Measurements from ENCODE around the gene RANBP1.

- TF ChIP-seq CTCF (conservative IDR thresholded peaks at IDR 0.05; ENCODE audit: low read depth, low read length) (no peak), SMC3 (IDR thresholded peaks at IDR 0.05; ENCODE audit: low read depth, low read length) (no peak)
Observed at GRCh38 chr22:20115691-20116375, at the start of gene RANBP1.

Data from IMR-90 (cell line).